ENCODE measurements around the gene EDEM3.
"Not testable (repeated sequence)": the region's sequence is repeated elsewhere in the genome, so short reads cannot be mapped to it uniquely, and the experiment has no call there.

Gene EDEM3

GRCh38 chr1:184764483-184764882 lies 9.8 kb upstream of the EDEM3 start:
- Histone ChIP-seq H3K36me3 (ENCODE audit: control insufficient read depth, low read depth, low read length) (no peaks in the 10 kb centered on the region), H3K4me1 (ENCODE audit: control insufficient read depth, low read depth, low read length) (no peaks in the 10 kb centered on the region), H3K27me3 (ENCODE audit: control insufficient read depth, insufficient read depth, low read length) (no peaks in the 10 kb centered on the region), H3K9me3 (ENCODE audit: control insufficient read depth, low read depth, low read length) (no peaks in the 10 kb centered on the region), H3K4me3 (ENCODE audit: low read length) (no peak overlapping the region), H3K27ac (ENCODE audit: low read length) (no peak overlapping the region), H3K9ac (ENCODE audit: low read length) (no peak overlapping the region)

- not testable (repeated sequence) for H3K36me3 ChIP-seq (ENCODE audit: control insufficient read depth, low read depth, low read length); H3K9ac ChIP-seq (ENCODE audit: low read length); H3K27ac ChIP-seq (ENCODE audit: low read length); H3K4me3 ChIP-seq (ENCODE audit: low read length); H3K4me1 ChIP-seq (ENCODE audit: control insufficient read depth, low read depth, low read length); H3K27me3 ChIP-seq (ENCODE audit: control insufficient read depth, insufficient read depth, low read length); H3K9me3 ChIP-seq (ENCODE audit: control insufficient read depth, low read depth, low read length)
These were observed 8.9 kb upstream of the EDEM3 start for GRCh38 chr1:184763520-184763919.

- no peak overlapping the region for H3K4me3 ChIP-seq (ENCODE audit: low read length)
- H3K9me3 ChIP-seq (ENCODE audit: control insufficient read depth, low read depth, low read length), result no peaks in the 10 kb centered on the region
- H3K4me1 ChIP-seq (ENCODE audit: control insufficient read depth, low read depth, low read length), result no peaks in the 10 kb centered on the region
- peaks cover 3% of the 10 kb centered on the region for H3K27me3 ChIP-seq (ENCODE audit: control insufficient read depth, insufficient read depth, low read length)
- no peaks in the 10 kb centered on the region for H3K36me3 ChIP-seq (ENCODE audit: control insufficient read depth, low read depth, low read length)
- no peak overlapping the region for H3K27ac ChIP-seq (ENCODE audit: low read length)
- no peak overlapping the region for H3K9ac ChIP-seq (ENCODE audit: low read length)
These were observed 7.4 kb upstream of the EDEM3 start for GRCh38 chr1:184761969-184762485.

GRCh38 chr1:184759651-184760050 lies 5.0 kb upstream of the EDEM3 start:
- peaks cover 19% of the 10 kb centered on the region for H3K27me3 ChIP-seq (ENCODE audit: control insufficient read depth, insufficient read depth, low read length)
- H3K27ac ChIP-seq (ENCODE audit: low read length), result no peak overlapping the region

GRCh38 chr1:184759112-184759511 lies 4.5 kb upstream of the EDEM3 start:
- Histone ChIP-seq H3K4me3 (ENCODE audit: low read length) (no peak overlapping the region), H3K4me1 (ENCODE audit: control insufficient read depth, low read depth, low read length) (peaks cover 4% of the 10 kb centered on the region), H3K9ac (ENCODE audit: low read length) (no peak overlapping the region), H3K36me3 (ENCODE audit: control insufficient read depth, low read depth, low read length) (no peaks in the 10 kb centered on the region), H3K27ac (ENCODE audit: low read length) (no peak overlapping the region), H3K9me3 (ENCODE audit: control insufficient read depth, low read depth, low read length) (no peaks in the 10 kb centered on the region), H3K27me3 (ENCODE audit: control insufficient read depth, insufficient read depth, low read length) (peaks cover 19% of the 10 kb centered on the region)

More at GRCh38 chr1:184759651-184760050, 5.0 kb upstream of the EDEM3 start:
- Histone ChIP-seq H3K36me3 (ENCODE audit: control insufficient read depth, low read depth, low read length) (no peaks in the 10 kb centered on the region), H3K4me1 (ENCODE audit: control insufficient read depth, low read depth, low read length) (peaks cover 4% of the 10 kb centered on the region), H3K4me3 (ENCODE audit: low read length) (no peak overlapping the region), H3K9ac (ENCODE audit: low read length) (no peak overlapping the region), H3K9me3 (ENCODE audit: control insufficient read depth, low read depth, low read length) (no peaks in the 10 kb centered on the region)

GRCh38 chr1:184757891-184758290 lies 3.2 kb upstream of the EDEM3 start:
- Histone ChIP-seq H3K27me3 (ENCODE audit: control insufficient read depth, insufficient read depth, low read length) (peaks cover 19% of the 10 kb centered on the region), H3K9ac (ENCODE audit: low read length) (no peak overlapping the region), H3K4me3 (ENCODE audit: low read length) (no peak overlapping the region), H3K27ac (ENCODE audit: low read length) (no peak overlapping the region), H3K4me1 (ENCODE audit: control insufficient read depth, low read depth, low read length) (peaks cover 9% of the 10 kb centered on the region), H3K36me3 (ENCODE audit: control insufficient read depth, low read depth, low read length) (no peaks in the 10 kb centered on the region), H3K9me3 (ENCODE audit: control insufficient read depth, low read depth, low read length) (no peaks in the 10 kb centered on the region)

- peaks cover 19% of the 10 kb centered on the region for H3K27me3 ChIP-seq (ENCODE audit: control insufficient read depth, insufficient read depth, low read length)
- H3K4me3 ChIP-seq (ENCODE audit: low read length), result no peak overlapping the region
- no peak overlapping the region for H3K9ac ChIP-seq (ENCODE audit: low read length)
- H3K4me1 ChIP-seq (ENCODE audit: control insufficient read depth, low read depth, low read length), result peaks cover 9% of the 10 kb centered on the region
- H3K27ac ChIP-seq (ENCODE audit: low read length), result no peak overlapping the region
- no peaks in the 10 kb centered on the region for H3K9me3 ChIP-seq (ENCODE audit: control insufficient read depth, low read depth, low read length)
- H3K36me3 ChIP-seq (ENCODE audit: control insufficient read depth, low read depth, low read length), result no peaks in the 10 kb centered on the region
These were observed 2.7 kb upstream of the EDEM3 start for GRCh38 chr1:184757406-184757805.

- peak overlapping the region; percentile 56 for H3K9ac ChIP-seq (ENCODE audit: low read length)
- no peaks in the 10 kb centered on the region for H3K36me3 ChIP-seq (ENCODE audit: control insufficient read depth, low read depth, low read length)
These were observed 788 bp upstream of the EDEM3 start for GRCh38 chr1:184755226-184756065.

GRCh38 chr1:184753608-184754475 lies 816 bp downstream of the EDEM3 start:
- no peaks in the 10 kb centered on the region for H3K36me3 ChIP-seq (ENCODE audit: control insufficient read depth, low read depth, low read length)
- H3K27ac ChIP-seq (ENCODE audit: low read length), result no peak overlapping the region
- peaks cover 9% of the 10 kb centered on the region for H3K4me1 ChIP-seq (ENCODE audit: control insufficient read depth, low read depth, low read length)
- peak overlapping the region; percentile 86 for H3K4me3 ChIP-seq (ENCODE audit: low read length)
- H3K9ac ChIP-seq (ENCODE audit: low read length), result peak overlapping the region; percentile 48
- no peaks in the 10 kb centered on the region for H3K9me3 ChIP-seq (ENCODE audit: control insufficient read depth, low read depth, low read length)
- H3K27me3 ChIP-seq (ENCODE audit: control insufficient read depth, insufficient read depth, low read length), result peaks cover 19% of the 10 kb centered on the region

More at GRCh38 chr1:184755226-184756065, 788 bp upstream of the EDEM3 start:
- Histone ChIP-seq H3K4me3 (ENCODE audit: low read length) (peak overlapping the region; percentile 86), H3K4me1 (ENCODE audit: control insufficient read depth, low read depth, low read length) (peaks cover 9% of the 10 kb centered on the region), H3K27ac (ENCODE audit: low read length) (no peak overlapping the region), H3K9me3 (ENCODE audit: control insufficient read depth, low read depth, low read length) (no peaks in the 10 kb centered on the region), H3K27me3 (ENCODE audit: control insufficient read depth, insufficient read depth, low read length) (peaks cover 19% of the 10 kb centered on the region)

GRCh38 chr1:184753117-184753516 lies 1.5 kb downstream of the EDEM3 start:
- Histone ChIP-seq H3K9ac (ENCODE audit: low read length) (no peak overlapping the region), H3K4me3 (ENCODE audit: low read length) (peak overlapping the region; percentile 86), H3K27ac (ENCODE audit: low read length) (no peak overlapping the region), H3K4me1 (ENCODE audit: control insufficient read depth, low read depth, low read length) (peaks cover 9% of the 10 kb centered on the region), H3K36me3 (ENCODE audit: control insufficient read depth, low read depth, low read length) (no peaks in the 10 kb centered on the region), H3K27me3 (ENCODE audit: control insufficient read depth, insufficient read depth, low read length) (peaks cover 19% of the 10 kb centered on the region), H3K9me3 (ENCODE audit: control insufficient read depth, low read depth, low read length) (no peaks in the 10 kb centered on the region)

- H3K27me3 ChIP-seq (ENCODE audit: control insufficient read depth, insufficient read depth, low read length), result peaks cover 19% of the 10 kb centered on the region
- H3K36me3 ChIP-seq (ENCODE audit: control insufficient read depth, low read depth, low read length), result no peaks in the 10 kb centered on the region
- no peak overlapping the region for H3K9ac ChIP-seq (ENCODE audit: low read length)
- no peaks in the 10 kb centered on the region for H3K9me3 ChIP-seq (ENCODE audit: control insufficient read depth, low read depth, low read length)
- H3K27ac ChIP-seq (ENCODE audit: low read length), result no peak overlapping the region
- H3K4me3 ChIP-seq (ENCODE audit: low read length), result no peak overlapping the region
- peaks cover 9% of the 10 kb centered on the region for H3K4me1 ChIP-seq (ENCODE audit: control insufficient read depth, low read depth, low read length)
These were observed 2.0 kb downstream of the EDEM3 start for GRCh38 chr1:184752656-184753055.
